Transverse colon (tissue), 4 donors: Measurements from ENCODE around the gene MPHOSPH9. TPM values are rescaled to one million over a fixed set of nuclear protein-coding genes. Genes with fewer than 3 reads are reported as not detected.

Experiments
- DNase-seq: peaks from one replicate; pipeline ENCODE4 v3.0.0-alpha.2; 2019
- H3K27ac ChIP-seq, 4 donors: fragments of 200-600 bp; sonication (generic); 2 replicates each; pipeline ENCODE4 v1.5.1; 2016 to 2018; ENCODE audit warnings: inconsistent platforms in 4 of 4
- H3K27me3 ChIP-seq: fragments of 200-600 bp; sonication (generic); 2 replicates; pipeline ENCODE4 v1.5.1; 2017; ENCODE audit warnings: inconsistent platforms
- H3K36me3 ChIP-seq, 4 donors: fragments of 200-600 bp; sonication (generic); 2 replicates each; pipeline ENCODE4 v1.5.1; 2017 to 2019; ENCODE audit warnings: inconsistent platforms in 4 of 4
- H3K4me1 ChIP-seq, 4 donors: fragments of 200-600 bp; sonication (generic); 2 replicates each; pipeline ENCODE4 v1.5.1; 2017 to 2020; ENCODE audit warnings: inconsistent platforms in 4 of 4
- H3K4me3 ChIP-seq, 4 donors: fragments of 200-600 bp; sonication (generic); 1 replicate in 1 of 4; 2 replicates in 3 of 4; pipeline versions ENCODE4 v1.5.1 to v1.6.1; 2017 to 2019; ENCODE audit warnings: inconsistent platforms in 4 of 4
- H3K9me3 ChIP-seq, 2 donors: fragments of 200-600 bp; sonication (generic); 2 replicates each; pipeline ENCODE4 v1.5.1; 2017 to 2019; ENCODE audit warnings: inconsistent platforms in 2 of 2
- EP300 ChIP-seq: sonication (generic); formaldehyde crosslinking; IDR thresholded peaks from one replicate; pipeline ENCODE4 v1.6.1; 2017; ENCODE audit warnings: antibody characterized with exemption, low read depth
- POLR2A ChIP-seq: fragments of 450-650 bp; IDR thresholded peaks from one replicate; pipeline ENCODE4 v1.6.1; 2016; ENCODE audit warnings: antibody characterized with exemption, mild to moderate bottlenecking, moderate library complexity
- POLR2AphosphoS5 ChIP-seq, 3 donors: sonication (generic); formaldehyde crosslinking; IDR thresholded peaks; one replicate each; pipeline ENCODE4 v1.6.1; 2016; ENCODE audit warnings: antibody characterized with exemption in 3 of 3
- WGBS, 2 donors: methylation state at CpG; one replicate each; pipeline ENCODE4 v1.1.5; 2018; ENCODE audit warnings: low coverage in 1 of 2; 5-methylcytosine and 5-hydroxymethylcytosine counted together
- in situ Hi-C, 4 donors: fragments of 200-750 bp; cut with MboI; loops; one replicate each; pipeline versions ENCODE4 v1.15.0 to v1.15.1; 2017; ENCODE audit warnings: low sequenced_read_pairs in 3 of 4, low pct_ligation_motif_present in 1 of 4, low pct_unique_long_range_greater_than_20kb in 1 of 4
- intact Hi-C: fragments of 100-400 bp; cut with DNase I; formaldehyde crosslinking; loops from one replicate; pipeline ENCODE4 v1.15.1; 2023; ENCODE audit warnings: low total_unique reads
- total RNA-seq, 4 donors: library from RNA; depleted of rRNA; stranded (reverse); fragments of >200 nt; gene quantifications; one replicate each; pipeline ENCODE4 v1.1.0, GENCODE V29; 2016
- TF ChIP-seq, protein P1 (sequence below), 5 experiments: fragments of 200-600 bp in 3 of 5; fragments of 450-650 bp in 2 of 5; sonication (generic) in 3 of 5; IDR thresholded peaks; 1 replicate in 2 of 5; 2 replicates in 3 of 5; pipeline ENCODE4 v1.5.1; 2016 to 2017; ENCODE audit warnings: antibody characterized with exemption in 5 of 5, inconsistent platforms in 3 of 5, mild to moderate bottlenecking in 2 of 5, moderate library complexity in 1 of 5

MPHOSPH9 gene
- total RNA-seq, 4 donors from 2014 or later, result 15.6 to 90.9 (median 40.7) TPM

DNA sequence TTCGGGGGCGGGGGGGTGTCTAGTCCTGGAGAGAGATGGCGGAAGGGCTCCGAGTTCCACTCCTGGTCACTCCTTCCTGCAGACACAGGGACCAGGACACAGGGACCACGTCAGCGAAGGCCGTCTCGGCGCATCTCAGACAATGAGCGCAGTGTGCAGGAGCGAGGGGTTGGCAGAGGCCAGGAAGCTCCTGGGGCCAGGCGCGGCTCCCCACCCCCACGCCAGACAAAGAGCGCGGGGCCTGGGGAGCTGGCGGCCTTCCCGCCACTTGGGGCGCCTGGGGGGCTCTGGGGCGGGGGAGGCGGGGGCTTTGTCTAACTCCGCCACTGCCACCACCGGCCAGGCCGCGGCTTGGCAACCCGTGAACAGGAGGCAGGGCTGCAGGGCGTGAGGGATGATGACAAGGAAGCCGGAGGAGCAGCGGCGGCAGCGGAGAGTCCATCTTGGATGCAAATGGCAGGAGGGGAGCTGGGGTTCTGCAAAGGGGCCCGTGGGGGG is 36.5 kb upstream of the MPHOSPH9 start:
- peak; percentile 63 for DNase-seq
- peaks cover 0 to 5% (median 0%) of the 10 kb centered on the region in 4 donors for H3K36me3 ChIP-seq
- H3K4me3 ChIP-seq, result peak overlapping the region; percentile 66 to 96 (median 73)
- TF ChIP-seq POLR2AphosphoS5 (IDR thresholded peaks at IDR 0.05) (peak in 1 of 3 donors; percentile 16), POLR2A (no peak)
- TF ChIP-seq, protein P1, sequence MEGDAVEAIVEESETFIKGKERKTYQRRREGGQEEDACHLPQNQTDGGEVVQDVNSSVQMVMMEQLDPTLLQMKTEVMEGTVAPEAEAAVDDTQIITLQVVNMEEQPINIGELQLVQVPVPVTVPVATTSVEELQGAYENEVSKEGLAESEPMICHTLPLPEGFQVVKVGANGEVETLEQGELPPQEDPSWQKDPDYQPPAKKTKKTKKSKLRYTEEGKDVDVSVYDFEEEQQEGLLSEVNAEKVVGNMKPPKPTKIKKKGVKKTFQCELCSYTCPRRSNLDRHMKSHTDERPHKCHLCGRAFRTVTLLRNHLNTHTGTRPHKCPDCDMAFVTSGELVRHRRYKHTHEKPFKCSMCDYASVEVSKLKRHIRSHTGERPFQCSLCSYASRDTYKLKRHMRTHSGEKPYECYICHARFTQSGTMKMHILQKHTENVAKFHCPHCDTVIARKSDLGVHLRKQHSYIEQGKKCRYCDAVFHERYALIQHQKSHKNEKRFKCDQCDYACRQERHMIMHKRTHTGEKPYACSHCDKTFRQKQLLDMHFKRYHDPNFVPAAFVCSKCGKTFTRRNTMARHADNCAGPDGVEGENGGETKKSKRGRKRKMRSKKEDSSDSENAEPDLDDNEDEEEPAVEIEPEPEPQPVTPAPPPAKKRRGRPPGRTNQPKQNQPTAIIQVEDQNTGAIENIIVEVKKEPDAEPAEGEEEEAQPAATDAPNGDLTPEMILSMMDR (IDR thresholded peaks at IDR 0.05), result peak in 2 of 5 experiments; percentile 18 to 29
- 22% methylated on average over 21 of the region's 32 CpGs; no CpG with 5 or more reads in 1 of the 2 donors for WGBS, 2 donors
- H3K27me3 ChIP-seq, result no peaks in the 10 kb centered on the region
- intact Hi-C loops, result no loop called here
- no peaks in the 10 kb centered on the region for H3K9me3 ChIP-seq
- in situ Hi-C loops, result loop anchor here in 1 of 4 donors (10.0 kb wide), 1 partner anchor 95 kb away; the partner anchor contains the start of gene SBNO1
- peaks cover 3 to 31% (median 30%) of the 10 kb centered on the region in 4 donors for H3K4me1 ChIP-seq
- H3K27ac ChIP-seq, result peak overlapping the region; percentile 75 to 87 (median 80)

DNA sequence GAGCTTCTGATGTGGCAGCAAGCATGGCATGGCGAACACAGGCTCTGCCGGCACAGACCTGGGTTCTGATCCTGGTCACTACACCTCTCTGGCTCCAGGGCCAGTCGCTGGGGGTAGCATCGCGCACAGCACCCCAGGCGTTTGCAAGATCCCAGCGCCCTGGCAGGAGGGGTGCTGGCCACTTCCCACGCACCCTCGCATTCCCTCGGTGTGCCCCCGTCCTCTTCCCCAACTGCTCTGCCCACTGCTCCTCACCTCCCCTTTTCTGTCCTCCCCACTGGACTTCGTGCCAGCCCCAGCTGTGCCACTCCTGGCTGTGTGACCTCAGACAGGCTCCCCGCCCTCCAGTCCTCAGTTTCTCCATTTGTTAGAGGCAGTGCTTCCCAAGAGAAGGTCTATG is 35.9 kb upstream of the MPHOSPH9 start:
- no peak for TF ChIP-seq POLR2AphosphoS5 (IDR thresholded peaks at IDR 0.05)
- TF ChIP-seq, protein P1 (IDR thresholded peaks at IDR 0.05), result no peak
- no peak for TF ChIP-seq POLR2A
- TF ChIP-seq EP300, result no peak
- DNase-seq, result no peak
- Histone ChIP-seq H3K36me3 (peaks cover 0 to 6% (median 0%) of the 10 kb centered on the region in 4 donors), H3K4me3 (peak overlapping the region in 1 of 4 donors; percentile 96), H3K27ac (peak overlapping the region; percentile 75 to 87 (median 80)), H3K4me1 (peaks cover 3 to 31% (median 30%) of the 10 kb centered on the region in 4 donors), H3K27me3 (no peaks in the 10 kb centered on the region), H3K9me3 (no peaks in the 10 kb centered on the region)
- intact Hi-C loops, result no loop called here
- in situ Hi-C loops, result loop anchor here in 1 of 4 donors (10.0 kb wide), 1 partner anchor 96 kb away; the partner anchor contains the start of gene SBNO1
- WGBS, 2 donors, result 84% methylated on average over 13 of the region's 13 CpGs; no CpG with 5 or more reads in 1 of the 2 donors

DNA sequence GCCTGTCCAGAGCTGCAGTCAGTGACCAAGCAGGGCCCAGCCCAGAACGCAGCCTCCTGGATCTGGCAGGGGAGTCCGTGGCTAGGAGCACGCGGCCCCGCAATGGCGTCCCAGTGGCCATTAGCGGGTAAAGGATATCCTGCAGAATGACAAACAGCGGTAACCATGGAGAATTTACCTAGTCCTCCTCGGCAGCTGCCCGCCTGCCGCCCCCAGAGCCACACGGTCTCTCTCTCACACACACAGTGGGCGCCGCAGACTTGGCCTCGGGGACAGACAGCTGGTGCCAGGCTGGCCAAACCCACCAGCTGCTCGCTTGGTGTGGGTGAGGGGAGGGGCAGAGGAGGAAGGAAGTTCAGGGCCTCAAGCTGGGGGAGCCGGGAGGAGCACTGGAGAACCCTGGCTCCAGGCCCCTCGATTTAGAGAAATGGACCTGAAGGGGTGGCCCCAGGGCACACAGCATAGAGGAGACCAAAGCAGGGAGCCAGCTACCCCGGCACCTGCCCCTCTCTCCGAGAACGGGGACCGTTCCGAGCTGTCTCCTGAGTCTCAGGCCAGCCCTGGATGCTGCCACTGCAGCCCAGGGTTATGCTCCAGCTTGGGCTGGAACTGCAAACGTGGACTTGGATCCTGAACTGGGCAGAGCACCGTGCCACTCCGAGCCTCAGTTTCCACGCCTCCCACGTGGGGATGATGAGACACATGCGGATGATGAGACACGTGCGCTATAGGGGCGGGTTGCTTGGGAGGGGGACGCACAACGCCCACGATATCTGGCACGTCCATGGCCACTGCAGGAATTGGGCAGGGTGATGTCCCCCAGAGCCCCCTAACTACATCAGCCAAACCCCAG is 35.3 kb upstream of the MPHOSPH9 start:
- intact Hi-C loops (no loop called here), in situ Hi-C loops (loop anchor here in 1 of 4 donors (10.0 kb wide), 1 partner anchor 97 kb away; the partner anchor contains the start of gene SBNO1)
- Histone ChIP-seq H3K27ac (peak overlapping the region; percentile 75 to 87 (median 80)), H3K4me1 (peaks cover 3 to 31% (median 30%) of the 10 kb centered on the region in 4 donors), H3K4me3 (no peak overlapping the region), H3K9me3 (no peaks in the 10 kb centered on the region), H3K27me3 (no peaks in the 10 kb centered on the region), H3K36me3 (peaks cover 0 to 9% (median 0%) of the 10 kb centered on the region in 4 donors)
- TF ChIP-seq POLR2A (no peak), POLR2AphosphoS5 (IDR thresholded peaks at IDR 0.05) (no peak), EP300 (no peak)
- TF ChIP-seq, protein P1 (IDR thresholded peaks at IDR 0.05), result no peak
- DNase-seq, result peak; percentile 20
- 72% methylated on average over 32 of the region's 36 CpGs; no CpG with 5 or more reads in 1 of the 2 donors for WGBS, 2 donors
